HEK293T (cell line): ENCODE data around the gene OR8H3.
"Not testable (repeated sequence)": the region's sequence is repeated elsewhere in the genome, so short reads cannot be mapped to it uniquely, and the experiment has no call there.

Experiments used
- CTCF ChIA-PET: fragments of 350-600 bp; formaldehyde crosslinking; extraction: SDS; loops from one replicate; lab custom pipeline; 2021; ENCODE audit warnings: antibody characterized with exemption, inconsistent platforms; lab: Yijun Ruan, JAX
- POLR2A ChIA-PET: fragments of 350-600 bp; formaldehyde crosslinking; extraction: SDS; loops from one replicate; lab custom pipeline; 2020; ENCODE audit warnings: antibody characterized with exemption, inconsistent platforms; lab: Yijun Ruan, JAX
- DNase-seq: peaks from one replicate; pipeline ENCODE4 v3.0.0; 2012; ENCODE audit warnings: mixed read lengths; ENCODE audit errors: extremely low spot score
- ARNT ChIP-seq: fragments of 450-650 bp; IDR thresholded peaks from 2 replicates; pipeline ENCODE4 v1.6.1; 2017; ENCODE audit warnings: mild to moderate bottlenecking
- BHLHE40 ChIP-seq: fragments of 450-650 bp; IDR thresholded peaks from 2 replicates; pipeline ENCODE4 v1.6.1; 2016; ENCODE audit warnings: mild to moderate bottlenecking, moderate library complexity, borderline replicate concordance
- CTBP1 ChIP-seq: fragments of 450-650 bp; IDR thresholded peaks from 2 replicates; pipeline ENCODE4 v1.6.1; 2016; ENCODE audit warnings: borderline replicate concordance
- ELF4 ChIP-seq: fragments of 450-650 bp; IDR thresholded peaks from 2 replicates; pipeline ENCODE4 v1.6.1; 2017; ENCODE audit warnings: antibody characterized with exemption
- FOXA1 ChIP-seq: fragments of 450-650 bp; IDR thresholded peaks from 2 replicates; pipeline ENCODE4 v1.6.1; 2016; ENCODE audit warnings: mild to moderate bottlenecking
- FOXK2 ChIP-seq: fragments of 450-650 bp; IDR thresholded peaks from 2 replicates; pipeline ENCODE4 v1.6.1; 2016; ENCODE audit warnings: mild to moderate bottlenecking
- FOXM1 ChIP-seq: fragments of 450-650 bp; IDR thresholded peaks from 2 replicates; pipeline ENCODE4 v1.6.1; 2017; ENCODE audit warnings: mild to moderate bottlenecking, borderline replicate concordance
- HDGF ChIP-seq: fragments of 450-650 bp; IDR thresholded peaks from 2 replicates; pipeline ENCODE4 v1.6.1; 2017; ENCODE audit warnings: antibody characterized with exemption, borderline replicate concordance
- L3MBTL2 ChIP-seq: fragments of 450-650 bp; conservative IDR thresholded peaks from 2 replicates; pipeline ENCODE4 v1.6.1; 2016; ENCODE audit warnings: mild to moderate bottlenecking
- LEF1 ChIP-seq: fragments of 450-650 bp; IDR thresholded peaks from 2 replicates; pipeline ENCODE4 v1.6.1; 2017; ENCODE audit warnings: mild to moderate bottlenecking, borderline replicate concordance
- NFRKB ChIP-seq: fragments of 450-650 bp; IDR thresholded peaks from 2 replicates; pipeline ENCODE4 v1.6.1; 2016; ENCODE audit warnings: mild to moderate bottlenecking, moderate library complexity
- PKNOX1 ChIP-seq: fragments of 450-650 bp; IDR thresholded peaks from 2 replicates; pipeline ENCODE4 v1.6.1; 2016
- SP1 ChIP-seq: fragments of 450-650 bp; IDR thresholded peaks from 2 replicates; pipeline ENCODE4 v1.6.1; 2017
- SUZ12 ChIP-seq: fragments of 450-650 bp; IDR thresholded peaks from 2 replicates; pipeline ENCODE4 v1.6.1; 2016; ENCODE audit warnings: mild to moderate bottlenecking
- TARDBP ChIP-seq: fragments of 450-650 bp; IDR thresholded peaks from 2 replicates; pipeline ENCODE4 v1.6.1; 2016
- ZNF384 ChIP-seq: fragments of 450-650 bp; IDR thresholded peaks from 2 replicates; pipeline ENCODE4 v1.6.1; 2016

OR8H3 gene

GRCh38 chr11:56122073-56122472 lies at the start of gene OR8H3:
TSS of gene OR8H3 (plus strand) at chr11:56122373. CDS start at chr11:56122373, 0 bp downstream.
- TF ChIP-seq LEF1 (no peak), NFRKB (no peak), HDGF (no peak), TARDBP (no peak), ARNT (no peak), CTBP1 (no peak), BHLHE40 (no peak), FOXA1 (no peak)
- POLR2A ChIA-PET = no interaction called here
- DNase-seq = no peak

GRCh38 chr11:56089697-56090096 lies 32.5 kb upstream of the OR8H3 start:
- ChIA-PET CTCF (no interaction called here), POLR2A (no interaction called here)
- no peak for DNase-seq
- no peak for TF ChIP-seq LEF1
- no peak for TF ChIP-seq SP1
- TF ChIP-seq TARDBP = no peak
- TF ChIP-seq L3MBTL2 = no peak
- TF ChIP-seq FOXA1 = no peak
- TF ChIP-seq SUZ12 = no peak

More at GRCh38 chr11:56122073-56122472, at the start of gene OR8H3:
- CTCF ChIA-PET = no interaction called here

- ChIA-PET POLR2A (no interaction called here), CTCF (no interaction called here)
- DNase-seq = no peak
- TF ChIP-seq NFRKB (no peak), BHLHE40 (no peak), HDGF (no peak), ZNF384 (no peak), PKNOX1 (no peak), CTBP1 (no peak), SP1 (no peak), FOXM1 (no peak), FOXK2 (no peak), FOXA1 (no peak), SUZ12 (no peak), TARDBP (no peak), L3MBTL2 (no peak), LEF1 (no peak)
These were observed 29.2 kb upstream of the OR8H3 start, which contains the start of gene OR8I2 for GRCh38 chr11:56093008-56093407. TSS of gene OR8I2 (plus strand) at chr11:56093308. CDS start at chr11:56093308, 0 bp downstream.

GRCh38 chr11:56103210-56103737 lies 18.9 kb upstream of the OR8H3 start, which contains the start of gene OR8H2:
TSS of gene OR8H2 (plus strand) at chr11:56103687. CDS start at chr11:56105043, 1,356 bp downstream.
- no peak for DNase-seq
- POLR2A ChIA-PET = no interaction called here
- CTCF ChIA-PET = no interaction called here

GRCh38 chr11:56140151-56140661 lies 18.0 kb downstream of the OR8H3 start, which contains the start of gene OR8J3:
TSS of gene OR8J3 (minus strand) at chr11:56140201. CDS start at chr11:56137718, 2,483 bp downstream.
- DNase-seq = no peak
- CTCF ChIA-PET = no interaction called here
- TF ChIP-seq CTBP1 (no peak), FOXK2 (no peak), ZNF384 (no peak), ARNT (no peak), SUZ12 (no peak), PKNOX1 (no peak), NFRKB (no peak), TARDBP (no peak), FOXM1 (no peak), LEF1 (no peak), BHLHE40 (no peak), L3MBTL2 (no peak), ELF4 (no peak), SP1 (no peak), HDGF (no peak), FOXA1 (no peak)
- POLR2A ChIA-PET = no interaction called here

More at GRCh38 chr11:56103210-56103737, 18.9 kb upstream of the OR8H3 start, which contains the start of gene OR8H2:
- TF ChIP-seq SUZ12 = no peak

- DNase-seq, CTCF ChIA-PET, POLR2A ChIA-PET: not testable (repeated sequence)
These were observed 21.5 kb downstream of the OR8H3 start for GRCh38 chr11:56143681-56144080.

- POLR2A ChIA-PET = no interaction called here
- CTCF ChIA-PET = no interaction called here
- TF ChIP-seq FOXA1 = no peak
- no peak for TF ChIP-seq ZNF384
- TF ChIP-seq LEF1 = no peak
- TF ChIP-seq SP1 = no peak
- no peak for TF ChIP-seq HDGF
- no peak for TF ChIP-seq NFRKB
- TF ChIP-seq ELF4 = no peak
- TF ChIP-seq CTBP1 = no peak
- DNase-seq = no peak
These were observed 29.2 kb downstream of the OR8H3 start for GRCh38 chr11:56151376-56151775.
